Breast epithelium (tissue), 4 donors: ENCODE measurements around the gene MCM6. TPM values are rescaled to one million over a fixed set of nuclear protein-coding genes. Genes with fewer than 3 reads are reported as not detected.

Experiments
- DNase-seq, 2 donors: peaks; one replicate each; pipeline ENCODE4 v3.0.0-alpha.2; 2019; ENCODE audit warnings: low spot score in 2 of 2
- H3K27ac ChIP-seq, 2 donors: fragments of 200-600 bp; sonication (generic) in 1 of 2; one replicate each; pipeline ENCODE4 v1.5.1; 2016 to 2019; ENCODE audit warnings: mild to moderate bottlenecking in 1 of 2
- H3K27me3 ChIP-seq, 2 donors: fragments of 200-600 bp; sonication (generic) in 1 of 2; one replicate each; pipeline versions ENCODE4 v1.5.1 to v1.6.0; 2017 to 2019; ENCODE audit warnings: control low read depth in 1 of 2, mild to moderate bottlenecking in 1 of 2
- H3K36me3 ChIP-seq: fragments of 200-600 bp; one replicate; pipeline ENCODE4 v1.5.1; 2019
- H3K4me1 ChIP-seq, 2 donors: fragments of 200-600 bp; sonication (generic); one replicate each; pipeline ENCODE4 v1.5.1; 2016 to 2019; ENCODE audit warnings: control low read depth in 1 of 2
- H3K4me3 ChIP-seq, 3 donors: fragments of 200-600 bp; sonication (generic); 1 replicate in 2 of 3; 2 replicates in 1 of 3; pipeline ENCODE4 v1.5.1; 2016 to 2019; ENCODE audit warnings: mild to moderate bottlenecking in 3 of 3, moderate library complexity in 2 of 3
- H3K9me3 ChIP-seq, 2 donors: fragments of 200-600 bp; sonication (generic) in 1 of 2; one replicate each; pipeline ENCODE4 v1.5.1; 2016 to 2019; ENCODE audit warnings: control low read depth in 1 of 2
- POLR2A ChIP-seq: fragments of 450-650 bp; IDR thresholded peaks from one replicate; pipeline ENCODE4 v1.6.1; 2016; ENCODE audit warnings: antibody characterized with exemption, mild to moderate bottlenecking, moderate library complexity
- POLR2AphosphoS5 ChIP-seq, 3 donors: sonication (generic); formaldehyde crosslinking; IDR thresholded peaks; one replicate each; pipeline ENCODE4 v1.6.1; 2017; ENCODE audit warnings: antibody characterized with exemption in 3 of 3
- intact Hi-C: fragments of 100-400 bp; cut with DNase I; formaldehyde crosslinking; loops from one replicate; pipeline ENCODE4 v1.15.1; 2023; ENCODE audit warnings: low total_unique reads
- total RNA-seq, 3 donors: library from RNA; depleted of rRNA; stranded (reverse); fragments of >200 nt; gene quantifications; one replicate each; pipeline ENCODE4 v1.1.0, GENCODE V29; 2016
- TF ChIP-seq, protein P1 (sequence below), 3 donors: fragments of 450-650 bp; IDR thresholded peaks; one replicate each; pipeline ENCODE4 v1.5.1; 2016 to 2017; ENCODE audit warnings: antibody characterized with exemption in 3 of 3, mild to moderate bottlenecking in 3 of 3, moderate library complexity in 3 of 3

MCM6 gene
- 10 to 100 TPM; 10.9 to 11.8 (median 11.3) TPM for total RNA-seq

DNA sequence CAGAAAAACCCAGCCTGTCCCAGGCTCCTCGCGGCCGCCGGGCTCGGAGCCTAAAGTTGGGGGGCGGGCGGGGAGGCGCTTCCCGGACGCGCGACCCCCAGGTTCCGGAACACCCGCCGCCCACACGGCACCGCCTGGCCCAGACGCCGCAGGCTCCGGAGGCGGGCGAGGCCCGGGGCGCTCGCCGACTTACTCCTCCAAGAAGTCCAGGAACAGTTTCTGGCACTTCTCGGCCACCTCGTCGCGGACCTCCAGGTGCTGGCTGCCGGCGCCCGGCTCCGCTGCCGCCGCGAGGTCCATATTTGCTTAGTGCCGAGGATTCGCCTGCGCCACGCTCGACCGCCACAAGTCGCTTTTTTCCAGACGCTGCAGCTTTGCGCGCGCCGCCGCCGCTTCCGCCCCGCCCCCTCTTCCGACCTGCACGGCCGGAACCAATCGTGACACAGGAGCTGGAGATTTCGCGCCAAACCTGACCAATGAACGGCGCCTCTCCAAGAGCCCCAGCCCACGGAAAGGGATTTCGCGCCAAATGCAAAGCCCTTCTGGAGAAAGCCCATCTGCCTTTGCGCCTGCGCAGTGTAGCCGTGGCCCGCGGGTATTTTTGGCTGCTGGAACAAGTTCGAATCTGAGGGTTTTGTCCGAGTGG, at the start of gene MCM6:
MCM6 (minus strand) TSS at position 378 of the 646 bp plus-strand sequence; CDS start at position 300, 78 bp downstream.
- Histone ChIP-seq H3K4me3 (peak within 1 kb of the TSS; percentile 67 to 85 (median 82)), H3K36me3 (no peaks in the 10 kb centered on the region), H3K27me3 (no peaks in the 10 kb centered on the region), H3K27ac (peak within 1 kb of the TSS; percentile 88), H3K9me3 (no peaks in the 10 kb centered on the region), H3K4me1 (peaks cover 0 to 6% of the 10 kb centered on the region in 2 donors)
- TF ChIP-seq, protein P1, sequence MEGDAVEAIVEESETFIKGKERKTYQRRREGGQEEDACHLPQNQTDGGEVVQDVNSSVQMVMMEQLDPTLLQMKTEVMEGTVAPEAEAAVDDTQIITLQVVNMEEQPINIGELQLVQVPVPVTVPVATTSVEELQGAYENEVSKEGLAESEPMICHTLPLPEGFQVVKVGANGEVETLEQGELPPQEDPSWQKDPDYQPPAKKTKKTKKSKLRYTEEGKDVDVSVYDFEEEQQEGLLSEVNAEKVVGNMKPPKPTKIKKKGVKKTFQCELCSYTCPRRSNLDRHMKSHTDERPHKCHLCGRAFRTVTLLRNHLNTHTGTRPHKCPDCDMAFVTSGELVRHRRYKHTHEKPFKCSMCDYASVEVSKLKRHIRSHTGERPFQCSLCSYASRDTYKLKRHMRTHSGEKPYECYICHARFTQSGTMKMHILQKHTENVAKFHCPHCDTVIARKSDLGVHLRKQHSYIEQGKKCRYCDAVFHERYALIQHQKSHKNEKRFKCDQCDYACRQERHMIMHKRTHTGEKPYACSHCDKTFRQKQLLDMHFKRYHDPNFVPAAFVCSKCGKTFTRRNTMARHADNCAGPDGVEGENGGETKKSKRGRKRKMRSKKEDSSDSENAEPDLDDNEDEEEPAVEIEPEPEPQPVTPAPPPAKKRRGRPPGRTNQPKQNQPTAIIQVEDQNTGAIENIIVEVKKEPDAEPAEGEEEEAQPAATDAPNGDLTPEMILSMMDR (IDR thresholded peaks at IDR 0.05), result peak in 2 of 3 donors; percentile 12 to 52
- TF ChIP-seq POLR2AphosphoS5 (IDR thresholded peaks at IDR 0.05) (peak in 1 of 3 donors; percentile 47), POLR2A (no peak)
- intact Hi-C loops, result no loop called here
- DNase-seq, result peak; percentile 95 to 96

DNA sequence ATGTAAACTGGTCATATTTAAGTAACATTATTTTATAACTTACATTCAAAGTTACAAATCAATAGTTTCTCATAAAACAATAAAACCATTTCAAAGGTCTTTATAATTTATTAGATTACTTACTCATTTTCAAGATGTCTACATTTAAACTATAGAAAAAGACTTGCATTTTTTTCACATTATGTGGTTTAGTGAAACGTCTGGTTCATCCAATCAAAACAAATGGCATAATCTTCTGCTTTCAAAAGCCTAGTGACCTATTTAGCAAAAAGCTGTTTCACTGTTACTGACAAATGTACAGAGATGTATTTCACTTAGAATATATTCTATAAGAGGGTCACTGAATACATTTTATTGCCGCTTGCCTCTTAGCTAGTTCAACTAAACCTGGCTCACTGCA, 49.3 kb upstream of the MCM6 start:
- no peak overlapping the region for H3K27ac ChIP-seq
- no peak for TF ChIP-seq POLR2AphosphoS5 (IDR thresholded peaks at IDR 0.05)
- TF ChIP-seq POLR2A, result no peak
- TF ChIP-seq, protein P1 (IDR thresholded peaks at IDR 0.05), result no peak
- H3K9me3 ChIP-seq, result no peaks in the 10 kb centered on the region
- no peak for DNase-seq
- no peaks in the 10 kb centered on the region for H3K27me3 ChIP-seq
- no peaks in the 10 kb centered on the region for H3K36me3 ChIP-seq
- no peaks in the 10 kb centered on the region for H3K4me1 ChIP-seq
- intact Hi-C loops, result no loop called here
- no peak overlapping the region for H3K4me3 ChIP-seq

DNA sequence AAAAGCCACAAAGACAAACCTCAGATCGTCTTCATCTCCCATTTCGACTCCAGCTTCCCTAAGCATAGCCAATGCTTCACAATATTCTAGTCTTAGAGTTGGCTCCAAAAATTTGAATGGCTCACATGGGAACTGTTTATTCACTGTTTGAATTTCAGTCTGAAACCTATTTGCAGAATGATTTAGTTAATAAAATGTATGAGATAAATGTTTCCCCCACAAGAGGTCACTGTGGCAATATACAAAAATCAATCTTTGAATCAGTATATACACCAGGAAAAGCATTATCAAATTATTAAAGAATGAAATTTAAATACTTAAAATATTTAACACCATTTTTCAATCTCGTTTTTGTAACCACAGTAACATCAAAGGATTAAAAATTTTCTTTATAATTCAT, 40.0 kb upstream of the MCM6 start:
- no peak for TF ChIP-seq POLR2AphosphoS5 (IDR thresholded peaks at IDR 0.05)
- TF ChIP-seq, protein P1 (IDR thresholded peaks at IDR 0.05), result peak in 2 of 3 donors; percentile 37 to 52
- no peak for DNase-seq
- H3K4me1 ChIP-seq, result no peaks in the 10 kb centered on the region
- no peak overlapping the region for H3K4me3 ChIP-seq
- no peaks in the 10 kb centered on the region for H3K9me3 ChIP-seq
- no peaks in the 10 kb centered on the region for H3K27me3 ChIP-seq
- H3K27ac ChIP-seq, result no peak overlapping the region
- intact Hi-C loops, result no loop called here
- H3K36me3 ChIP-seq, result no peaks in the 10 kb centered on the region

DNA sequence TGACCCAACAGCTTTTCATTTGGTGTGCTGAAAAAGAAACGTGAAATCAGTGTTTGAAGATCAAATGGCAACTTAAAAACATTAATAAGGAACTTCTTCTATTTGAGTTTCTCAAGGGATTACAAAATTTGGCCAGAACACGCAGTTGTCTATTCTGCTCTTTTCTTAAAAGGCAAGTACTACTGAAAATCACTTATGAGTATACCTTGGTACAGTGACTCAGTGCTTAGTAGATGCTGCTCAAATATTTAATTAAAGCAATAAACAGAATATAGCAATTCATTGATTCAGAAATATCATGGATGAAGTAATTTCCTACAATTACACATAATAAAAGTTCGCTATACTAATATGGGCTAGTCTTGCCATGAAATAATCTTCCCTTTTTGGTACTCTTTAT, 38.2 kb upstream of the MCM6 start:
- H3K4me3 ChIP-seq, result no peak overlapping the region
- no peaks in the 10 kb centered on the region for H3K36me3 ChIP-seq
- TF ChIP-seq POLR2AphosphoS5 (IDR thresholded peaks at IDR 0.05) (no peak), POLR2A (no peak)
- TF ChIP-seq, protein P1 (IDR thresholded peaks at IDR 0.05), result no peak
- no peaks in the 10 kb centered on the region for H3K27me3 ChIP-seq
- no peaks in the 10 kb centered on the region for H3K9me3 ChIP-seq
- DNase-seq, result no peak
- no peak overlapping the region for H3K27ac ChIP-seq
- no peaks in the 10 kb centered on the region for H3K4me1 ChIP-seq
- intact Hi-C loops, result no loop called here

DNA sequence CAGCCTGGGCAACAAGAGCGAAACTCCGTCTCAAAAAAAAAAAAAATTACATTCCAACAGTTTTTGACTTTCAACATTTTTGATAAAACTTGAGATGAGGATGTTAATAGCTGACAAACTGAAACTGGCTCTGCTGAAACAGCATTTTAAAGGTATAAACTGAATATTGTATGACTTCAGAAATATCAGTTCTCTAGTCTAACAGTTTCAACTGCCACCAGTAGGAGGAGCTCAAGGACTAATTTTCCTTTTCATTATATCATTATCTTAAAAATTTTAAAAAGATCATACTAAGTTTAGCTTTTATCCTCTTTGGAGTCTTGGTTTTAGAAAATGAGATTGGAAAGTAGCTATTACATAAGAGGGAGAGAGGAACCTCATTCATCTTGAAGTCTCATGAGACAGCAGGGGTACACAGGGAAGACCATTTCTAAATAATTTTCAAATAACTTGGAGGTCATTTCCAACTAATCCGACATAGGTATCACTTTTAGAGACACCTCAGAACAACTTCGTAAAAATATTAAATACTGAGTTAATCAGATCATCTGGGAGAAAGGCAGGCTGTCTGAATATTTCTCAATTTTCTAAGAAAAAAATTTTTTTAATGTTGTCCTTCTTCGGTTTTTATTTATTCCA, 37.6 kb upstream of the MCM6 start:
- intact Hi-C loops, result no loop called here
- TF ChIP-seq POLR2A (no peak), POLR2AphosphoS5 (IDR thresholded peaks at IDR 0.05) (no peak)
- TF ChIP-seq, protein P1 (IDR thresholded peaks at IDR 0.05), result peak; percentile 31 to 75 (median 62)
- no peak for DNase-seq
- H3K27ac ChIP-seq, result no peak overlapping the region
- no peaks in the 10 kb centered on the region for H3K9me3 ChIP-seq
- no peaks in the 10 kb centered on the region for H3K4me1 ChIP-seq
- no peaks in the 10 kb centered on the region for H3K36me3 ChIP-seq
- H3K27me3 ChIP-seq, result no peaks in the 10 kb centered on the region
- no peak overlapping the region for H3K4me3 ChIP-seq
